KOPT-K1 (cell line): Measurements from ENCODE around the gene PPP1R18.

Source experiments
- H3K27ac ChIP-seq: fragments of 200-600 bp; sonication (generic); 2 replicates; pipeline ENCODE4 v1.5.1; 2016; ENCODE audit warnings: antibody characterized with exemption, mild to moderate bottlenecking, low read depth, low read length; ENCODE audit not compliant: poor library complexity, severe bottlenecking
- H3K36me3 ChIP-seq: fragments of 200-600 bp; sonication (generic); 2 replicates; pipeline ENCODE4 v1.5.1; 2017; ENCODE audit warnings: antibody characterized with exemption, mild to moderate bottlenecking, low read length, moderate library complexity; ENCODE audit not compliant: insufficient read depth
- H3K9me3 ChIP-seq: fragments of 200-600 bp; sonication (generic); 2 replicates; pipeline ENCODE4 v1.5.1; 2017; ENCODE audit warnings: antibody characterized with exemption, low read length, mild to moderate bottlenecking; ENCODE audit not compliant: insufficient read depth, poor library complexity, severe bottlenecking

PPP1R18 gene

DNA sequence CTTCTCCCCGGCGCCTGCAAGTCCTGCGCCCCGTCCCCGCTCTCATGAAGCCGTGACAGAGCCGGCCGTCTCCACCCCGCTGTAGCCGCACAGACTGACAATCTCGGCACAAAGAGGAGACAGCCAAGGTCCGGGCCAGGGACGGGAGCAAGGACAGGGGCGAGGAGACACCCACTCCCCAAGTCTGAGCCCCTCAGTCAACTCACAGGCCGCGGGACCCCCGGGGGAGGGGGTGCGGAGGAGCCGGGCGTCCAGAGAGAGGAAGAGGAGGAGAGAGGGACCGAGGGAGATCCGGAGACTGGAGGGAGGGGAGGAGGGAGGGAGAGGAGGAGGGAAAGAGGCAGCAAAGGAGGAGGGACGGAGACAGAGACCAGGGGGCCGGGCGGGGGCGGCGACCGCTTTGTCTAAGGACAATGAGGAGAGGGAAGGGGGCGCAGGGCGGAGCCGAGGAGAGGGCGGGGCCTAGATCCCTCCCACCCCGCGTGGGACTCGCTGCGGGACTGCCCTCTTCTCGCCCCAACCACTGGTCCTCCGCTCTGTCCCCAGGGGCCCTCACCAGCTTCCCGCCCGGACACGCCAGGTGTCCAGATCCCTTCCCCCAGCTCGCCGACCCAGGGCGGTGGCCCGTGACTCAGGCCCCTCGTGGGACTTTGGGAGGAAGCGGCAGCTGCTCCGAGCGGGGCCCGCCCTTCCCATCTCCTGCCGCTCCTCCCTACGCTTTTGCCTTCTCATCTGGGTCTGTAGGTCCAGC is 638 bp upstream of the PPP1R18 start:
- Histone ChIP-seq H3K9me3 (no peaks in the 10 kb centered on the region), H3K27ac (peak overlapping the region; percentile 94), H3K36me3 (0 out of 2 replicates have a peak, but pooled peaks cover 6% of the 10 kb centered on the region)

GRCh38 chr6:30685157-30686008 is 1.1 kb downstream of the PPP1R18 start:
- Histone ChIP-seq H3K36me3 (peaks cover 20% of the 10 kb centered on the region), H3K27ac (peak overlapping the region; percentile 94)

GRCh38 chr6:30684386-30685156 is 1.9 kb downstream of the PPP1R18 start:
- Histone ChIP-seq H3K27ac (peak overlapping the region; percentile 94), H3K36me3 (peaks cover 29% of the 10 kb centered on the region), H3K9me3 (no peaks in the 10 kb centered on the region)

More at GRCh38 chr6:30685157-30686008, 1.1 kb downstream of the PPP1R18 start:
- no peaks in the 10 kb centered on the region for H3K9me3 ChIP-seq

GRCh38 chr6:30683980-30684338 is 2.5 kb downstream of the PPP1R18 start:
- Histone ChIP-seq H3K27ac (peak overlapping the region; percentile 94), H3K36me3 (peaks cover 31% of the 10 kb centered on the region), H3K9me3 (no peaks in the 10 kb centered on the region)

GRCh38 chr6:30683183-30683979 is 3.1 kb downstream of the PPP1R18 start:
- Histone ChIP-seq H3K27ac (peak overlapping the region; percentile 94), H3K9me3 (no peaks in the 10 kb centered on the region), H3K36me3 (peaks cover 34% of the 10 kb centered on the region)

- Histone ChIP-seq H3K27ac (peak overlapping the region; percentile 94), H3K9me3 (no peaks in the 10 kb centered on the region), H3K36me3 (peaks cover 40% of the 10 kb centered on the region)
Measured at GRCh38 chr6:30682143-30683117, 4.0 kb downstream of the PPP1R18 start.

DNA sequence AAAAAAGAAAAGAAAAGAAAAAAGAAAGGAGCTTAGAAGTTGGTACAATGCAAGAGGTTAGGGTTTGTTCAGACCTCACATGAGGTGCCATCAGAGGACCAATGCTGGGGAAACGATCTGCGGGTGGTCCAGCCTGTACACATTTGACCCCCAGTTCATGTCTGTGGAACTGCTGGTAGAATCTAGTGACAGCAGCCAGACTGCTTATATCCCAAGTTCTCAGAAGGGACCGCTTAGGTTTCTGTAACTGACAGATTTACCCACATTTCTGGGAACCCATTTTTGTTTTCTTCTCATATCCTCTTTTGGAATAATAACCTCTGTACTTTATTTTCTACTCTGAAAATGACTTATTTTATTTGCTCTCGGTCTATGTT is 4.7 kb downstream of the PPP1R18 start:
- Histone ChIP-seq H3K27ac (peak overlapping the region; percentile 94), H3K9me3 (no peaks in the 10 kb centered on the region), H3K36me3 (peaks cover 47% of the 10 kb centered on the region)

GRCh38 chr6:30679765-30680535 is 6.5 kb downstream of the PPP1R18 start:
- Histone ChIP-seq H3K36me3 (peaks cover 58% of the 10 kb centered on the region), H3K9me3 (no peaks in the 10 kb centered on the region), H3K27ac (peak overlapping the region; percentile 75)

DNA sequence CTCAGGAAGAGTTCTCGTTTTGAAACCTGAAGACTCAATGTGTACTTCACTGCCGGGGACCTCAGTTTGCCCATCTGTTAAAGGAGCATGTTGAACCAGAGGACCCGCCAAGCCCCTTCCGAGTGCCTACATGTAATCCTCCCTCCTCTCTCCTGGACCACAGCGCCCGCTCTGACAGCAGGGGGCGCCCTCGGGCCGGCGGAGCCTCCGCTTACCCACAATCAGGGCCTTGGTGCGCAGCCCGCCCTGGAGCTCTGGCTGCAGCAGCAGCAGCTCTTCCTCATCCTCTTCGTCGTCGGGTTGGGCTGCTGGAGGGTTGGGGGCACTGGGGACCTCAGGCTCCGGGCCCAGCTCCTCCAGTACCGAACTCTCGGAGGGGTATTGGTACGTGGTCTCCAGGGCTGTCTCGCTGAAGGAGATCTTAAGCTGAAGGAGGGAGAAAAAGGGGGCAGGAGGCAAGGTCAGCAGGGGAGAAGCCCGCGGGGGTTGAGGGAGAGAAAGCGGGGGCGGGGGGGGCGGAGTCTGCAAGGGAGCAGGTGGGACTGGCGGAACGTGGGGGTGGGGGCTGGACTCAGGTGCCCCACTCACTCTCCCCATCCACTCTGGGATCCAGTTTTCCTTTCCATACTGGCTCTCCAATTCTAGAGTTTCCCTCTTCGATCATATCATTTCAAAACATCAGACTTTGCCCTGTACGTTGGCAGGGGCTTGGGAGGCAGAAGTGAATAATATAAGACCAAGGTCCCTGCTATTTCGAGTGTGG is 7.3 kb downstream of the PPP1R18 start:
- peaks cover 58% of the 10 kb centered on the region for H3K36me3 ChIP-seq
- H3K27ac ChIP-seq = peak overlapping the region; percentile 75
- no peaks in the 10 kb centered on the region for H3K9me3 ChIP-seq

- Histone ChIP-seq H3K36me3 (peaks cover 57% of the 10 kb centered on the region), H3K27ac (no peak overlapping the region), H3K9me3 (no peaks in the 10 kb centered on the region)
Measured at GRCh38 chr6:30676660-30677285, 9.7 kb downstream of the PPP1R18 start.

DNA sequence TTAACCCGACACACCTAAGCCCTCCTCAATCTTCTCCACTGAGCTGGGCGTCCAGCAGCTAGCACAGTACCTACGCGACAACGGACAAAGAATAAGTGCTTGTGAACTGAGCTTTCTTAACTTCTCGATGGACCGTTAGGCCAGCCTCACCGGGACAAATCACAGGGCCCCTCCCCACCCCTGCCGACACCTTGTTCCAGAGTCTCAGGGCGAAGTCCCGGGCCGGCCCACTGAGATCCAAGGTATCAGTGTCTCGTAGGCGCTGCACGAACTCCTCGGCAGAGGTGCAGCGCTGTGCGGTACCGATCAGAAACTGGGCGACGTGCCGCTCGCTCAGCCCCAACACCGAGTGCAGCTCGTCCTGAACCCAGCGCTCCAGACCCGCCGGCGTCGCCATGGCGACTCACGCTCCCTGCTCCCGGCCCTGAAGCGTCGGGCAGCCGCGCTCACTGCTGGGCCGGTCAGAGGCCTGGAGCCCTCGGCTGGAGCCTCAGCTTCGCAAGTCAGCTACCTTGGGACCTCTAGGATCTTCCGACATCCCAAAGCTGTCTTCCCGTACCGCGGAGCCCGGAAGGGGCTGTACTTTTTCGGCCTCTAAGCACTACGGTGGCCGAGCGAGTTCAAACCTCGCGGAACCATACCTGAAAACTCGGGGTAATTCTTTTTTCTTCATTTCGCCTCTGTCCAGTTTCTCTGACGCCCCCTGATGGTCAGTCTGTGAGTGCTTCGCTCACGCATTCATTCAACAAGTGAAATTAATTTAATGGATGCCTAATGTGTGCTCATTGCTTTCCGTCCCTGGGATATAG is 13.8 kb downstream of the PPP1R18 start, which contains the start of gene DHX16:
Gene DHX16, minus strand, starts transcription at position 562 of the 809 bp plus-strand sequence. Its CDS starts 165 bp downstream, at position 397.
- Histone ChIP-seq H3K36me3 (peaks cover 51% of the 10 kb centered on the region), H3K27ac (peak within 1 kb of the TSS; percentile 65), H3K9me3 (no peaks in the 10 kb centered on the region)
